Lower leg skin (tissue), 4 donors: Measurements from ENCODE around the gene RHOV. TPM values are rescaled to one million over a fixed set of nuclear protein-coding genes. Genes with fewer than 3 reads are reported as not detected.

ENCODE experiments used
- DNase-seq, 2 donors: peaks; one replicate each; pipeline ENCODE4 v3.0.0-alpha.2; 2019; ENCODE audit warnings: low spot score in 2 of 2
- H3K4me3 ChIP-seq: fragments of 200-600 bp; sonication (generic); 2 replicates; pipeline ENCODE4 v1.5.1; 2017; ENCODE audit warnings: mild to moderate bottlenecking, low read depth; ENCODE audit not compliant: poor library complexity, severe bottlenecking
- CTCF ChIP-seq, 3 donors: fragments of 450-650 bp; IDR thresholded peaks; one replicate each; pipeline ENCODE4 v1.5.1; 2016; ENCODE audit warnings: antibody characterized with exemption in 3 of 3, mild to moderate bottlenecking in 3 of 3, moderate library complexity in 2 of 3
- POLR2A ChIP-seq, 2 donors: fragments of 450-650 bp; IDR thresholded peaks; one replicate each; pipeline ENCODE4 v1.6.1; 2016 to 2017; ENCODE audit warnings: antibody characterized with exemption in 2 of 2, mild to moderate bottlenecking in 1 of 2, moderate library complexity in 1 of 2
- WGBS, 2 donors: methylation state at CpG; one replicate each; pipeline ENCODE4 v1.1.5; 2018; 5-methylcytosine and 5-hydroxymethylcytosine counted together
- intact Hi-C: fragments of 100-400 bp; cut with DNase I; formaldehyde crosslinking; loops from one replicate; pipeline ENCODE4 v1.15.0; 2023; ENCODE audit warnings: low total_unique reads
- total RNA-seq, 4 donors: library from RNA; depleted of rRNA; stranded (reverse); fragments of >200 nt; gene quantifications; one replicate each; pipeline ENCODE4 v1.1.0, GENCODE V29; 2016

The RHOV gene
- total RNA-seq, 4 donors from 2014 or later = 78.5 to 111 (median 95.9) TPM

GRCh38 chr15:40912478-40912877, 38.4 kb upstream of the RHOV start:
- 74 to 79% methylated on average over 6 of the region's 6 CpGs for WGBS, 2 donors
- no peak for TF ChIP-seq CTCF (IDR thresholded peaks at IDR 0.05)
- TF ChIP-seq POLR2A (IDR thresholded peaks at IDR 0.05) = no peak
- no peak for DNase-seq
- H3K4me3 ChIP-seq = no peak overlapping the region
- intact Hi-C loops = no loop called here

GRCh38 chr15:40911693-40912092, 37.7 kb upstream of the RHOV start:
- 90 to 94% methylated on average over 2 of the region's 2 CpGs for WGBS, 2 donors
- no peak for DNase-seq
- H3K4me3 ChIP-seq = no peak overlapping the region
- intact Hi-C loops = no loop called here
- TF ChIP-seq POLR2A (IDR thresholded peaks at IDR 0.05) = no peak
- TF ChIP-seq CTCF (IDR thresholded peaks at IDR 0.05) = no peak

GRCh38 chr15:40911141-40911540, 37.1 kb upstream of the RHOV start:
- H3K4me3 ChIP-seq = no peak overlapping the region
- no peak for TF ChIP-seq CTCF (IDR thresholded peaks at IDR 0.05)
- TF ChIP-seq POLR2A (IDR thresholded peaks at IDR 0.05) = no peak
- 66 to 76% methylated on average over 7 of the region's 7 CpGs for WGBS, 2 donors
- intact Hi-C loops = no loop called here
- DNase-seq = no peak

- WGBS, 2 donors = 60 to 65% methylated on average over 17 of the region's 17 CpGs
- no peak for TF ChIP-seq CTCF (IDR thresholded peaks at IDR 0.05)
- TF ChIP-seq POLR2A (IDR thresholded peaks at IDR 0.05) = no peak
- peak in 1 of 2 donors; percentile 84 for DNase-seq
- intact Hi-C loops = loop anchor here (5.0 to 10.0 kb wide), 2 partner anchors 112 to 275 kb away; no protein-coding TSS in a partner anchor
- H3K4me3 ChIP-seq = no peak overlapping the region
Measured at GRCh38 chr15:40909662-40910630, 35.9 kb upstream of the RHOV start.

GRCh38 chr15:40908095-40908494, 34.1 kb upstream of the RHOV start:
- TF ChIP-seq POLR2A (IDR thresholded peaks at IDR 0.05) (no peak), CTCF (IDR thresholded peaks at IDR 0.05) (no peak)
- intact Hi-C loops = loop anchor here (5.0 to 10.0 kb wide), 2 partner anchors 114 to 277 kb away; no protein-coding TSS in a partner anchor
- whole genome bisulfite sequencing, 2 donors = 91 to 92% methylated on average over 7 of the region's 7 CpGs
- DNase-seq = peak in 1 of 2 donors; percentile 81
- no peak overlapping the region for H3K4me3 ChIP-seq
